HepG2 (cell line): ENCODE results near the gene CCDC106. TPM values are rescaled to one million over a fixed set of nuclear protein-coding genes. Genes with fewer than 3 reads are reported as not detected.
A peak's percentile ranks its signal among the peaks of the same experiment; 100 is the strongest.

Source experiments
- DNMT1 ChIP-seq: sonication (generic); formaldehyde crosslinking; IDR thresholded peaks from 2 replicates; pipeline ENCODE4 v1.5.1; 2020; ENCODE audit warnings: mild to moderate bottlenecking, missing genetic modification reagents
- E2F1 ChIP-seq: sonication (generic); formaldehyde crosslinking; IDR thresholded peaks from 2 replicates; pipeline ENCODE4 v1.5.0; 2020; ENCODE audit warnings: missing genetic modification reagents
- GATAD1 ChIP-seq: IDR thresholded peaks from 2 replicates; pipeline ENCODE4 v1.6.1; 2016; ENCODE audit warnings: missing genetic modification reagents, missing compliant biosample characterization
- HMGXB4 ChIP-seq, 2 experiments: sonication (generic) in 1 of 2; formaldehyde crosslinking in 1 of 2; IDR thresholded peaks; 2 replicates each; pipeline versions ENCODE4 v1.4.0 to v1.6.1; 2018 to 2020; ENCODE audit warnings: missing genetic modification reagents in 2 of 2, borderline replicate concordance in 1 of 2, low read depth in 1 of 2, mild to moderate bottlenecking in 1 of 2, missing biosample characterization in 1 of 2
- HNF1A ChIP-seq, 2 experiments: sonication (generic) in 1 of 2; formaldehyde crosslinking in 1 of 2; IDR thresholded peaks; 2 replicates each; pipeline versions ENCODE4 v1.4.0 to v1.6.1; 2016 to 2020; ENCODE audit warnings: borderline replicate concordance in 1 of 2, low read depth in 1 of 2, mild to moderate bottlenecking in 1 of 2, missing genetic modification reagents in 1 of 2
- KDM4B ChIP-seq: sonication (generic); formaldehyde crosslinking; IDR thresholded peaks from 2 replicates; pipeline ENCODE4 v1.4.0; 2020; ENCODE audit warnings: missing genetic modification reagents
- MXD4 ChIP-seq: IDR thresholded peaks from 2 replicates; pipeline ENCODE4 v1.6.1; 2016; ENCODE audit warnings: mild to moderate bottlenecking, missing biosample characterization, missing genetic modification reagents
- PATZ1 ChIP-seq: sonication (generic); formaldehyde crosslinking; IDR thresholded peaks from 2 replicates; pipeline ENCODE4 v1.4.0; 2020; ENCODE audit warnings: missing genetic modification reagents
- TARDBP ChIP-seq: sonication (generic); formaldehyde crosslinking; IDR thresholded peaks from 2 replicates; pipeline ENCODE4 v1.8.0; 2022; ENCODE audit warnings: mild to moderate bottlenecking, missing genetic modification reagents
- TBX2 ChIP-seq: sonication (generic); formaldehyde crosslinking; IDR thresholded peaks from 2 replicates; pipeline ENCODE4 v1.5.0; 2020; ENCODE audit warnings: missing genetic modification reagents, mild to moderate bottlenecking, borderline replicate concordance
- THAP7 ChIP-seq: sonication (generic); formaldehyde crosslinking; IDR thresholded peaks from 2 replicates; pipeline ENCODE4 v1.8.1; 2023; ENCODE audit warnings: mild to moderate bottlenecking, missing genetic modification reagents
- ZBTB14 ChIP-seq: sonication (generic); formaldehyde crosslinking; IDR thresholded peaks from 2 replicates; pipeline ENCODE4 v1.4.0; 2020; ENCODE audit warnings: missing genetic modification reagents
- ZNF124 ChIP-seq: sonication (generic); formaldehyde crosslinking; IDR thresholded peaks from 2 replicates; pipeline ENCODE4 v1.4.0; 2020; ENCODE audit warnings: missing genetic modification reagents
- ZNF781 ChIP-seq: sonication (generic); formaldehyde crosslinking; IDR thresholded peaks from 2 replicates; pipeline ENCODE4 v1.5.1; 2020; ENCODE audit warnings: borderline replicate concordance, mild to moderate bottlenecking, missing genetic modification reagents; ENCODE audit errors: not compliant biosample characterization
- polyA plus RNA-seq, 8 experiments: library from polyadenylated mRNA; depleted of rRNA in 3 of 8; stranded (reverse) in 7 of 8; unstranded in 1 of 8; fragments of >200 nt; fragmentation: Illumina TruSeq in 4 of 8; extraction: Trizol in 4 of 8; gene quantifications; 2 replicates each; pipeline versions ENCODE4 v1.2.1 to v1.2.3, GENCODE V29; 2011 to 2016; ENCODE audit warnings: low read depth in 4 of 8, missing spikeins in 1 of 8, mixed read lengths in 1 of 8; ENCODE audit not compliant: insufficient read depth in 1 of 8
- total RNA-seq, 5 experiments: library from RNA; depleted of rRNA; stranded (reverse); fragments of >200 nt; fragmentation: Illumina TruSeq; extraction: Trizol; gene quantifications; 2 replicates each; pipeline ENCODE4 v1.2.3, GENCODE V29; 2016; ENCODE audit warnings: low read depth in 1 of 5

CCDC106 gene
- total and polyA plus RNA-seq, 2 of the 13 experiments (the other 11 are each of a cell fraction or from before 2014, with no cell fraction given) = 4.7 to 8.8 TPM

- TF ChIP-seq E2F1 (no peak), TBX2 (CRISPR knock-in tag) (peak; percentile 70; the same call in 1 of the 2 replicates), GATAD1 (CRISPR knock-in tag) (peak; percentile 56; the same call in 1 of the 2 replicates), KDM4B (peak; percentile 75; the same call in 1 of the 2 replicates), ZBTB14 (0 out of 2 replicates have a peak, but pooled peaks have one; percentile 10), ZNF781 (peak; percentile 38), DNMT1 (CRISPR knock-in tag) (0 out of 2 replicates have a peak, but pooled peaks have one; percentile 77), ZNF124 (CRISPR knock-in tag) (0 out of 2 replicates have a peak, but pooled peaks have one; percentile 33), HMGXB4 (CRISPR knock-in tag; IDR thresholded peaks at IDR 0.05; ENCODE audit: borderline replicate concordance in 1 of 2, low read depth in 1 of 2) (peak; percentile 45 to 65), HNF1A (IDR thresholded peaks at IDR 0.05; ENCODE audit: low read depth) (no peak), HNF1A (CRISPR knock-in tag; IDR thresholded peaks at IDR 0.05; ENCODE audit: borderline replicate concordance) (peak; percentile 61; the same call in 1 of the 2 replicates), PATZ1 (CRISPR knock-in tag) (peak; percentile 93), THAP7 (CRISPR knock-in tag) (0 out of 2 replicates have a peak, but pooled peaks have one; percentile 40), TARDBP (CRISPR knock-in tag) (peak; percentile 60; the same call in 1 of the 2 replicates), MXD4 (CRISPR knock-in tag) (peak; percentile 49; the same call in 1 of the 2 replicates)
Observed at GRCh38 chr19:55647732-55648584, at the start of gene CCDC106 (continued).
